Esophagus squamous epithelium (tissue), 4 donors: ENCODE data around the gene GNG8.

ENCODE experiments used
- CTCF ChIP-seq, 6 experiments: fragments of 450-650 bp in 4 of 6; fragments of 200-600 bp in 2 of 6; sonication (generic) in 2 of 6; IDR thresholded peaks; one replicate each; pipeline ENCODE4 v1.5.1; 2016 to 2019; ENCODE audit warnings: antibody characterized with exemption in 6 of 6, mild to moderate bottlenecking in 4 of 6, moderate library complexity in 4 of 6
- POLR2A ChIP-seq, 4 donors: fragments of 450-650 bp; IDR thresholded peaks; one replicate each; pipeline ENCODE4 v1.6.1; 2017; ENCODE audit warnings: antibody characterized with exemption in 4 of 4, mild to moderate bottlenecking in 4 of 4, moderate library complexity in 3 of 4

- TF ChIP-seq POLR2A (IDR thresholded peaks at IDR 0.05) (no peak), CTCF (IDR thresholded peaks at IDR 0.05) (no peak)
These were observed 20.0 kb downstream of the GNG8 start for GRCh38 chr19:46615966-46616365.
